ENCODE data around the gene VSIG10L2. TPM values are rescaled to one million over a fixed set of nuclear protein-coding genes. Genes with fewer than 3 reads are reported as not detected.

VSIG10L2 gene
- total RNA-seq (2022; extraction: Qiagen RNA extraction; ENCODE audit: low read depth) = not detected in 5 replicates

GRCh38 chr11:125945797-125946520, at the start of gene VSIG10L2:
Gene VSIG10L2, plus strand, starts transcription at chr11:125946044. Its CDS starts 12 bp downstream, at chr11:125946056.

GRCh38 chr11:125902927-125903710, 42.7 kb upstream of the VSIG10L2 start, which contains the start of gene PUS3:
Gene PUS3, minus strand, starts transcription at chr11:125903206. Its CDS starts 6,922 bp downstream, at chr11:125896284.

GRCh38 chr11:125903711-125904659, 41.9 kb upstream of the VSIG10L2 start, which contains the start of gene DDX25:
Gene DDX25, plus strand, starts transcription at chr11:125904508. Its CDS starts 10 bp downstream, at chr11:125904518.

Other genes with a start within 250 kb of the VSIG10L2 start
- gene PATE1, start 199.8 kb upstream of the VSIG10L2 start, total RNA-seq (2022; extraction: Qiagen RNA extraction; ENCODE audit: low read depth) = not detected in 5 replicates
- not detected in 5 replicates for gene PATE2, start 167.2 kb upstream of the VSIG10L2 start, total RNA-seq (2022; extraction: Qiagen RNA extraction; ENCODE audit: low read depth)
- not detected in 5 replicates for gene PATE3, start 157.9 kb upstream of the VSIG10L2 start, total RNA-seq (2022; extraction: Qiagen RNA extraction; ENCODE audit: low read depth)
- gene PATE4, start 112.7 kb upstream of the VSIG10L2 start, total RNA-seq (2022; extraction: Qiagen RNA extraction; ENCODE audit: low read depth) = not detected in 5 replicates
- 13.7 to 17.3 TPM (median 15.9 TPM) in 5 replicates for gene HYLS1, start 58.4 kb upstream of the VSIG10L2 start, total RNA-seq (2022; extraction: Qiagen RNA extraction; ENCODE audit: low read depth)
- gene PUS3, start 42.8 kb upstream of the VSIG10L2 start, total RNA-seq (2022; extraction: Qiagen RNA extraction; ENCODE audit: low read depth) = 6.6 to 10.4 TPM (median 9.6 TPM) in 5 replicates
- gene DDX25, start 41.5 kb upstream of the VSIG10L2 start, total RNA-seq (2022; extraction: Qiagen RNA extraction; ENCODE audit: low read depth) = 0.10 TPM in 1 of 5 replicates, not detected in the others
- 2.4 to 3.7 TPM (median 3.4 TPM) in 5 replicates for gene CDON, start 116.8 kb downstream of the VSIG10L2 start, total RNA-seq (2022; extraction: Qiagen RNA extraction; ENCODE audit: low read depth)

Measured in A549 treated with RU486 at 1 μM for 4 hours (cell line).